RWPE1 (cell line): ENCODE measurements around the gene IFI27L1.

ENCODE experiments used
- CTCF ChIA-PET: fragments of 350-600 bp; sonication (Branson Sonifier 250); formaldehyde crosslinking; extraction: SDS; loops from one replicate; lab custom pipeline; 2021; lab: Yijun Ruan, JAX
- POLR2A ChIA-PET: fragments of 400-600 bp; formaldehyde crosslinking; extraction: SDS; loops from one replicate; lab custom pipeline; 2020; ENCODE audit warnings: antibody characterized with exemption; ENCODE audit not compliant: low non-redundant PET; lab: Yijun Ruan, JAX
- DNase-seq: peaks from one replicate; pipeline ENCODE4 v3.0.0; 2012; ENCODE audit warnings: low spot score
- H3K27ac ChIP-seq: fragments of 450-650 bp; 2 replicates; pipeline ENCODE4 v1.5.1; 2017
- CTCF ChIP-seq: fragments of 450-650 bp; conservative IDR thresholded peaks from 2 replicates; pipeline ENCODE4 v1.5.1; 2017; ENCODE audit warnings: low read depth, mild to moderate bottlenecking

The IFI27L1 gene

GRCh38 chr14:94080621-94081385 lies at the start of gene IFI27L1, which contains the start of gene DDX24:
Gene IFI27L1, plus strand, starts transcription at chr14:94081310. Its CDS starts 15,628 bp downstream, at chr14:94096938.
Gene DDX24, minus strand, starts transcription at chr14:94081202. Its CDS starts 1,460 bp downstream, at chr14:94079742.
- no peak for TF ChIP-seq CTCF
- H3K27ac ChIP-seq: peak within 1 kb of the TSS; percentile 83
- ChIA-PET CTCF (interaction anchor here (0.6 kb wide), 1 partner anchor 99 kb away, joined by 3 read pairs; no protein-coding TSS in a partner anchor), POLR2A (no interaction called here)
- DNase-seq: peak; percentile 99

- DNase-seq: no peak
- H3K27ac ChIP-seq: no peak overlapping the region
- CTCF ChIA-PET: no interaction called here
Observed at GRCh38 chr14:94031883-94032279, 49.2 kb upstream of the IFI27L1 start.

GRCh38 chr14:94034886-94035285 lies 46.2 kb upstream of the IFI27L1 start:
- no peak for DNase-seq
- ChIA-PET CTCF (interaction anchor here (0.7 to 2.6 kb wide), 2 partner anchors 97 to 102 kb away, joined by 3 to 14 read pairs; no protein-coding TSS in a partner anchor), POLR2A (no interaction called here)
- H3K27ac ChIP-seq: no peak overlapping the region
- no peak for TF ChIP-seq CTCF

More at GRCh38 chr14:94031883-94032279, 49.2 kb upstream of the IFI27L1 start:
- no peak for TF ChIP-seq CTCF
- POLR2A ChIA-PET: no interaction called here

GRCh38 chr14:94036313-94037167 lies 44.6 kb upstream of the IFI27L1 start:
- ChIA-PET CTCF (interaction anchor here (0.6 to 2.6 kb wide), 9 partner anchors 9 to 213 kb away, joined by 3 to 14 read pairs (median 4); no protein-coding TSS in a partner anchor), POLR2A (no interaction called here)
- H3K27ac ChIP-seq: no peak overlapping the region
- peak; percentile 78 for TF ChIP-seq CTCF
- peak; percentile 75 for DNase-seq

- DNase-seq: no peak
- ChIA-PET CTCF (no interaction called here), POLR2A (no interaction called here)
- TF ChIP-seq CTCF: no peak
- no peak overlapping the region for H3K27ac ChIP-seq
Observed at GRCh38 chr14:94037954-94038353, 43.2 kb upstream of the IFI27L1 start.

GRCh38 chr14:94038510-94038909 lies 42.6 kb upstream of the IFI27L1 start:
- POLR2A ChIA-PET: no interaction called here
- TF ChIP-seq CTCF: no peak
- no peak overlapping the region for H3K27ac ChIP-seq
- CTCF ChIA-PET: interaction anchor here (1.0 kb wide), 1 partner anchor 98 kb away, joined by 3 read pairs; no protein-coding TSS in a partner anchor
- DNase-seq: no peak
